GM12878 (cell line): ENCODE data around the gene DEF6. TPM values are rescaled to one million over a fixed set of nuclear protein-coding genes. Genes with fewer than 3 reads are reported as not detected.
A peak's percentile ranks its signal among the peaks of the same experiment; 100 is the strongest.

Experiments
- ATAC-seq: fragments of 200-7000 bp; cut with Tn5 transposase; 3 replicates; pipeline ENCODE4 v1.9.1; 2020; ENCODE audit warnings: mild to moderate bottlenecking, moderate library complexity
- BruUV-seq: library from RNA; stranded (reverse); fragments of 400-500 nt; replicated peaks from 2 replicates; lab custom pipeline; 2021; lab: Mats Ljungman, UMichigan
- CTCF ChIA-PET: fragments of 300-600 bp; sonication (Branson Sonifier 250); formaldehyde crosslinking; extraction: SDS; loops from one replicate; lab custom pipeline; 2021; ENCODE audit warnings: inconsistent platforms; lab: Yijun Ruan, JAX
- POLR2A ChIA-PET: fragments of 350-600 bp; formaldehyde crosslinking; extraction: SDS; loops from one replicate; lab custom pipeline; 2021; ENCODE audit warnings: inconsistent platforms; lab: Charles Lee
- RAD21 ChIA-PET: fragments of 300-600 bp; sonication (Branson Sonifier 250); formaldehyde crosslinking; loops from one replicate; lab custom pipeline; 2023; ENCODE audit warnings: antibody characterized with exemption; ENCODE audit not compliant: unreplicated experiment; lab: Charles Lee
- SMC1A ChIA-PET: fragments of 300-600 bp; sonication (Branson Sonifier 250); formaldehyde crosslinking; loops from one replicate; lab custom pipeline; 2023; ENCODE audit not compliant: unreplicated experiment, uncharacterized antibody; lab: Charles Lee
- DNase-seq: peaks from one replicate; pipeline ENCODE4 v3.0.0-alpha.2; 2011; ENCODE audit warnings: low read depth, low spot score
- FAIRE-seq: peaks from 3 replicates; lab custom pipeline; 2011; peaks lifted over from hg19 to GRCh38; lab: Jason Lieb, UNC
- H2AFZ ChIP-seq: 2 replicates; pipeline ENCODE4 v1.6.0; 2011; ENCODE audit warnings: low read depth, low read length, control low read depth; ENCODE audit not compliant: control insufficient read depth
- H3K27ac ChIP-seq: 2 replicates; pipeline ENCODE4 v1.5.1; 2011; ENCODE audit warnings: control low read depth; ENCODE audit not compliant: control insufficient read depth, insufficient read depth
- H3K27me3 ChIP-seq, 2 experiments: replicated peaks in 1 of 2; 2 replicates each; pipeline versions ENCODE4 v1.6.0 to v1.6.1; 2011; ENCODE audit warnings: low read length in 1 of 2; ENCODE audit not compliant: control insufficient read depth in 2 of 2, insufficient read depth in 2 of 2
- H3K36me3 ChIP-seq, 2 experiments: 2 replicates each; pipeline ENCODE4 v1.5.1; 2011; ENCODE audit warnings: low read length in 1 of 2; ENCODE audit not compliant: control insufficient read depth in 2 of 2, insufficient read depth in 2 of 2
- H3K4me1 ChIP-seq: 2 replicates; pipeline ENCODE4 v1.6.1; 2011; ENCODE audit warnings: mild to moderate bottlenecking, low read length, moderate library complexity, mixed read lengths; ENCODE audit not compliant: control insufficient read depth, insufficient read depth
- H3K4me2 ChIP-seq: 2 replicates; pipeline ENCODE4 v1.6.0; 2011; ENCODE audit warnings: control low read depth; ENCODE audit not compliant: control insufficient read depth, insufficient read depth
- H3K4me3 ChIP-seq: fragments of 200-600 bp; sonication (generic); 2 replicates; pipeline ENCODE4 v1.5.1; 2016
- H3K79me2 ChIP-seq: 2 replicates; pipeline ENCODE4 v1.6.0; 2011; ENCODE audit warnings: low read length; ENCODE audit not compliant: control insufficient read depth, insufficient read depth
- H3K9ac ChIP-seq: 2 replicates; pipeline ENCODE4 v1.8.0; 2011; ENCODE audit warnings: low read length, control low read depth, mixed read lengths; ENCODE audit not compliant: control insufficient read depth, insufficient read depth
- H3K9me3 ChIP-seq: replicated peaks from 3 replicates; pipeline ENCODE4 v1.5.1; 2011; ENCODE audit warnings: mild to moderate bottlenecking, low read length; ENCODE audit not compliant: control insufficient read depth, insufficient read depth
- H4K20me1 ChIP-seq: 2 replicates; pipeline ENCODE4 v1.6.0; 2011; ENCODE audit not compliant: control insufficient read depth, insufficient read depth
- CEBPB ChIP-seq, 2 experiments: fragments of 150-350 bp in 1 of 2; IDR thresholded peaks; 2 replicates each; pipeline ENCODE4 v1.6.1; 2012 to 2014; ENCODE audit warnings: low read depth in 2 of 2, low read length in 2 of 2, borderline replicate concordance in 1 of 2, inconsistent platforms in 1 of 2
- CREB1 ChIP-seq: IDR thresholded peaks from 2 replicates; pipeline ENCODE4 v1.6.1; 2012; ENCODE audit warnings: low read depth, mild to moderate bottlenecking, inconsistent platforms
- EZH2 ChIP-seq: IDR thresholded peaks from 2 replicates; pipeline ENCODE4 v1.6.1; 2012; ENCODE audit warnings: low read depth, mild to moderate bottlenecking, control low read depth, inconsistent platforms, low read length, borderline replicate concordance; ENCODE audit not compliant: control insufficient read depth
- IRF4 ChIP-seq: IDR thresholded peaks from 2 replicates; pipeline ENCODE4 v1.6.1; 2011; ENCODE audit warnings: low read depth, low read length
- JUNB ChIP-seq: IDR thresholded peaks from 2 replicates; pipeline ENCODE4 v1.6.1; 2016; ENCODE audit warnings: antibody characterized with exemption, mild to moderate bottlenecking
- NFYB ChIP-seq: IDR thresholded peaks from 2 replicates; pipeline ENCODE4 v1.6.1; 2011; ENCODE audit warnings: low read depth, mild to moderate bottlenecking, low read length, improper control_type of control experiment, moderate library complexity; ENCODE audit not compliant: insufficient read depth
- NR2F1 ChIP-seq: fragments of 450-650 bp; conservative IDR thresholded peaks from 2 replicates; pipeline ENCODE4 v1.6.1; 2017; ENCODE audit warnings: mild to moderate bottlenecking
- PAX5 ChIP-seq: IDR thresholded peaks from 2 replicates; pipeline ENCODE4 v1.6.1; 2011; ENCODE audit warnings: low read depth, low read length, borderline replicate concordance
- PAX8 ChIP-seq: fragments of 450-650 bp; IDR thresholded peaks from 2 replicates; pipeline ENCODE4 v1.6.1; 2017; ENCODE audit warnings: mild to moderate bottlenecking, moderate library complexity
- SMARCA5 ChIP-seq: fragments of 450-650 bp; IDR thresholded peaks from 2 replicates; pipeline ENCODE4 v1.6.1; 2017; ENCODE audit warnings: mild to moderate bottlenecking
- SMC3 ChIP-seq: IDR thresholded peaks from 2 replicates; pipeline ENCODE4 v1.6.1; 2011; ENCODE audit warnings: low read length, improper control_type of control experiment, borderline replicate concordance
- SRF ChIP-seq, 2 experiments: IDR thresholded peaks; 2 replicates each; pipeline ENCODE4 v1.6.1; 2011; ENCODE audit warnings: low read depth in 2 of 2, low read length in 2 of 2, mild to moderate bottlenecking in 1 of 2, moderate library complexity in 1 of 2
- ZSCAN29 ChIP-seq: fragments of 450-650 bp; IDR thresholded peaks from 2 replicates; pipeline ENCODE4 v1.6.1; 2017; ENCODE audit warnings: mild to moderate bottlenecking, moderate library complexity
- WGBS: methylation state at CpG from one replicate; pipeline ENCODE4 v1.1.6; 2016; ENCODE audit warnings: low lambda C conversion rate; ENCODE audit not compliant: insufficient replicate concordance, insufficient coverage; ENCODE audit errors: missing lambda C conversion rate; 5-methylcytosine and 5-hydroxymethylcytosine counted together
- in situ Hi-C: fragments of 300-500 bp; cut with MboI; formaldehyde crosslinking; loops from 9 replicates; pipeline ENCODE4 v1.14.3; 2018; ENCODE audit warnings: mixed read lengths
- intact Hi-C: fragments of 100-400 bp; cut with micrococcal nuclease; formaldehyde crosslinking; loops from one replicate; pipeline ENCODE4 v1.14.2; 2022; ENCODE audit not compliant: unreplicated experiment
- polyA plus RNA-seq, 11 experiments: library from polyadenylated mRNA; depleted of rRNA in 4 of 11; unstranded in 6 of 11; stranded (reverse) in 5 of 11; fragments of >200 nt; fragmentation: Nextera tagmentation in 4 of 11; fragmentation: Illumina TruSeq in 1 of 11; extraction: Ambion mirVana in 4 of 11; extraction: Trizol in 1 of 11; gene quantifications; 1 replicate in 1 of 11; 2 replicates in 10 of 11; pipeline versions ENCODE4 v1.2.1 to v1.2.3, GENCODE V29; 2011 to 2016; ENCODE audit warnings: inconsistent platforms in 2 of 11, missing spikeins in 2 of 11, low read depth in 1 of 11
- total RNA-seq, 4 experiments: library from RNA; depleted of rRNA in 3 of 4; stranded (reverse); fragments of >200 nt in 3 of 4; fragmentation: Illumina TruSeq in 1 of 4; extraction: Trizol in 1 of 4; gene quantifications; 2 replicates each; pipeline versions ENCODE4 v1.2.1 to v1.2.3, GENCODE V29; 2013 to 2021
- TF ChIP-seq, protein P1 (sequence below): IDR thresholded peaks from 2 replicates; pipeline ENCODE4 v1.6.1; 2012; ENCODE audit warnings: low read length, inconsistent platforms
- TF ChIP-seq, protein P2 (sequence below): fragments of 450-650 bp; IDR thresholded peaks from 2 replicates; pipeline ENCODE4 v1.6.1; 2016; ENCODE audit warnings: mild to moderate bottlenecking, moderate library complexity, borderline replicate concordance

DEF6 gene
- total and polyA plus RNA-seq, 10 of the 15 experiments (the other 5 are each of a cell fraction or from before 2014, with no cell fraction given): 3.3 to 69.5 (median 48.8) TPM

DNA sequence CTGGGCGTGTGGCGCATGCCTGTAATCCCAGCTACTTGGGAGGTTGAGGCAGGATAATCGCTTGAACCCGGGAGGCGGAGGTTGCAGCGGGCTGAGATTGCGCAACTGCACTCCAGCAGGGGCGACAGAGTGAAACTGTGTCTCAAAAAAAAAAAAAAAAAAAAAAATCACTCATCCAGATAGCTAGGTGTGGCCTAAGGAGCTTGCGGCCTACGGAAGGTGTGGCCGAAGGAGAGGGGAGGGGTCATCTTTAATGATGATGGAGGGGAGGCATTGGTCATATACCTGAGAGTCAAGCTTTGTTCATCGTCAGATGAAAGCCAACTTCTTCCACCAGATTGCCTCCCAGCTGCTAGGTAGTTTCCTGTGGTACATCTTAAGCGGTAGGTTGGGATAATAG is 43.9 kb downstream of the DEF6 start (continued):
- TF ChIP-seq NR2F1: no peak
- no peak for TF ChIP-seq IRF4
- TF ChIP-seq CEBPB (IDR thresholded peaks at IDR 0.05; ENCODE audit: borderline replicate concordance in 1 of 2, low read depth in 2 of 2, low read length in 2 of 2): no peak

DNA sequence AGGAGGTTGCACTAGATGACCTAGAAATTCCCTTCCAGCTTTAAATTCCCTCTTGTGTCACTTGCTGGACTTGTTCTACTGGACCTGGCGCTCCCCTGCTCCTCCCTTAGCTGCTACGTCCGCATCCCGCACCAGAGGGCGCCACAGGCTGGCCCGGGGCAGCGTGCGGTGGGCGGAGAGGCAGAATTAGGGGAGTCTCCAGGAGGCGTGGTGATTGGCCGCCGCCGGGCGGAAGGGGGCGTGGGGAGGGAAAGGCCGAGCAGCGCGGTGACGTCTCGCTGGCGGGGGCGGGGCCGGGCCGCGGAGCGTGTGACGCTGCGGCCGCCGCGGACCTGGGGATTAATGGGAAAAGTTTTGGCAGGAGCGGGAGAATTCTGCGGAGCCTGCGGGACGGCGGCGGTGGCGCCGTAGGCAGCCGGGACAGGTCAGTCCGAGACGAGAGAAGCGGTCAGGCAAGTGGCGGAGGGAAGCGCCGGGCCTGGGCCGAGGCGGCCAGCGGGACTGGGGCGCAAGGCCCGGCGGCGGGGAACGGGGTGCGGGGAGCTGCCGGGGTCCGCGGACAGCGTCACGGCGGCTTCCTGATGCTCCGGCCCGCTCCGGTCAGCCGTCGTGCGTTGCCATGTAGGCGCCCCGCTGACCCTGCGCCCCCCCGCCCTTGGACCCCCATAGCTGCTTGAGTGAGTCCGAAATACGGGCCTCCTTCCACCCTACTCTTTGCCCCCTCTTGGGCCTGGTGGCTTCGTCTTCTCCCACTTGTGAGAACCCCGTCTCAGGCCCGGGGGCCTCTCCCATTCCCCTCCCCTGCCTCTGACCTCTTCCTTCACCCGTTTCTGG is 44.9 kb downstream of the DEF6 start, which contains the start of gene PPARD:
Gene PPARD (plus strand): TSS at position 301 of the 834 bp plus-strand sequence. CDS start 68,530 bp downstream, outside the sequence.
- Histone ChIP-seq H3K27me3 (no peaks in the 10 kb centered on the region), H3K4me1 (no peaks in the 10 kb centered on the region; the same call in 1 of the 2 replicates), H3K9ac (peak within 1 kb of the TSS; percentile 81), H3K79me2 (peaks cover 34% of the 10 kb centered on the region), H2AFZ (peak within 1 kb of the TSS; percentile 71), H3K4me3 (peak within 1 kb of the TSS; percentile 84), H3K27ac (peak within 1 kb of the TSS; percentile 70), H3K9me3 (no peaks in the 10 kb centered on the region), H3K36me3 (0 out of 4 replicates have a peak, but pooled peaks cover 0 to 3% of the 10 kb centered on the region in 2 experiments), H4K20me1 (no peaks in the 10 kb centered on the region), H3K4me2 (peak within 1 kb of the TSS; percentile 98)
- SMC1A ChIA-PET: interaction anchor here (1.0 to 5.8 kb wide), 9 partner anchors 10 to 125 kb away, joined by 3 to 116 read pairs (median 4); partner anchors contain the start of genes DEF6, FANCE and RPL10A
- POLR2A ChIA-PET: interaction anchor here (0.5 to 1.3 kb wide), 11 partner anchors 21 to 395 kb away, joined by 3 to 4 read pairs (median 3); no protein-coding TSS in a partner anchor
- DNase-seq (peak; percentile 71), ATAC-seq (peak; percentile 97), FAIRE-seq (peak; percentile 84)
- under 1% methylated on average over 42 of the region's 77 CpGs for WGBS
- BruUV-seq: no TSS peak
- RAD21 ChIA-PET: interaction anchor here (0.6 to 5.8 kb wide), 16 partner anchors 15 to 379 kb away, joined by 3 to 125 read pairs (median 4); partner anchors contain the start of genes DEF6, FANCE and RPL10A
- intact Hi-C loops (loop anchor here (1.0 to 10.0 kb wide), 5 partner anchors 45 to 392 kb away; partner anchors contain the start of genes ARMC12, DEF6 and RPL10A), in situ Hi-C loops (loop anchor here (5.0 kb wide), 1 partner anchor 110 kb away; the partner anchor contains the start of gene FANCE)
- CTCF ChIA-PET: interaction anchor here (0.7 to 6.8 kb wide), 23 partner anchors 8 to 394 kb away, joined by 3 to 177 read pairs (median 4); partner anchors contain the start of genes ARMC12, DEF6, FANCE and RPL10A
- TF ChIP-seq JUNB (no peak), SRF (IDR thresholded peaks at IDR 0.05; ENCODE audit: low read depth in 2 of 2, low read length in 2 of 2) (no peak), PAX8 (no peak), SMC3 (peak; percentile 100), ZSCAN29 (peak; percentile 27; the same call in 1 of the 2 replicates), CREB1 (peak; percentile 87), SMARCA5 (peak; percentile 73), PAX5 (no peak; the same call in 1 of the 2 replicates), EZH2 (no peak), NFYB (no peak)
- TF ChIP-seq, protein P1, sequence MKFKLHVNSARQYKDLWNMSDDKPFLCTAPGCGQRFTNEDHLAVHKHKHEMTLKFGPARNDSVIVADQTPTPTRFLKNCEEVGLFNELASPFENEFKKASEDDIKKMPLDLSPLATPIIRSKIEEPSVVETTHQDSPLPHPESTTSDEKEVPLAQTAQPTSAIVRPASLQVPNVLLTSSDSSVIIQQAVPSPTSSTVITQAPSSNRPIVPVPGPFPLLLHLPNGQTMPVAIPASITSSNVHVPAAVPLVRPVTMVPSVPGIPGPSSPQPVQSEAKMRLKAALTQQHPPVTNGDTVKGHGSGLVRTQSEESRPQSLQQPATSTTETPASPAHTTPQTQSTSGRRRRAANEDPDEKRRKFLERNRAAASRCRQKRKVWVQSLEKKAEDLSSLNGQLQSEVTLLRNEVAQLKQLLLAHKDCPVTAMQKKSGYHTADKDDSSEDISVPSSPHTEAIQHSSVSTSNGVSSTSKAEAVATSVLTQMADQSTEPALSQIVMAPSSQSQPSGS: no peak
- TF ChIP-seq, protein P2, sequence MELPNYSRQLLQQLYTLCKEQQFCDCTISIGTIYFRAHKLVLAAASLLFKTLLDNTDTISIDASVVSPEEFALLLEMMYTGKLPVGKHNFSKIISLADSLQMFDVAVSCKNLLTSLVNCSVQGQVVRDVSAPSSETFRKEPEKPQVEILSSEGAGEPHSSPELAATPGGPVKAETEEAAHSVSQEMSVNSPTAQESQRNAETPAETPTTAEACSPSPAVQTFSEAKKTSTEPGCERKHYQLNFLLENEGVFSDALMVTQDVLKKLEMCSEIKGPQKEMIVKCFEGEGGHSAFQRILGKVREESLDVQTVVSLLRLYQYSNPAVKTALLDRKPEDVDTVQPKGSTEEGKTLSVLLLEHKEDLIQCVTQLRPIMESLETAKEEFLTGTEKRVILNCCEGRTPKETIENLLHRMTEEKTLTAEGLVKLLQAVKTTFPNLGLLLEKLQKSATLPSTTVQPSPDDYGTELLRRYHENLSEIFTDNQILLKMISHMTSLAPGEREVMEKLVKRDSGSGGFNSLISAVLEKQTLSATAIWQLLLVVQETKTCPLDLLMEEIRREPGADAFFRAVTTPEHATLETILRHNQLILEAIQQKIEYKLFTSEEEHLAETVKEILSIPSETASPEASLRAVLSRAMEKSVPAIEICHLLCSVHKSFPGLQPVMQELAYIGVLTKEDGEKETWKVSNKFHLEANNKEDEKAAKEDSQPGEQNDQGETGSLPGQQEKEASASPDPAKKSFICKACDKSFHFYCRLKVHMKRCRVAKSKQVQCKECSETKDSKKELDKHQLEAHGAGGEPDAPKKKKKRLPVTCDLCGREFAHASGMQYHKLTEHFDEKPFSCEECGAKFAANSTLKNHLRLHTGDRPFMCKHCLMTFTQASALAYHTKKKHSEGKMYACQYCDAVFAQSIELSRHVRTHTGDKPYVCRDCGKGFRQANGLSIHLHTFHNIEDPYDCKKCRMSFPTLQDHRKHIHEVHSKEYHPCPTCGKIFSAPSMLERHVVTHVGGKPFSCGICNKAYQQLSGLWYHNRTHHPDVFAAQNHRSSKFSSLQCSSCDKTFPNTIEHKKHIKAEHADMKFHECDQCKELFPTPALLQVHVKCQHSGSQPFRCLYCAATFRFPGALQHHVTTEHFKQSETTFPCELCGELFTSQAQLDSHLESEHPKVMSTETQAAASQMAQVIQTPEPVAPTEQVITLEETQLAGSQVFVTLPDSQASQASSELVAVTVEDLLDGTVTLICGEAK: no peak
